IMR-90 (cell line): Measurements from ENCODE around the gene BATF. TPM values are rescaled to one million over a fixed set of nuclear protein-coding genes. Genes with fewer than 3 reads are reported as not detected.

Experiments
- ATAC-seq: fragments of 200-7000 bp; cut with Tn5 transposase; 2 replicates; pipeline ENCODE4 v1.9.1; 2020; ENCODE audit warnings: low read depth, mild to moderate bottlenecking, moderate library complexity
- BruUV-seq: library from RNA; stranded (reverse); fragments of 400-500 nt; replicated peaks from 2 replicates; lab custom pipeline; 2021; lab: Mats Ljungman, UMichigan
- CTCF ChIA-PET: fragments of 300-600 bp; formaldehyde crosslinking; extraction: SDS; loops from one replicate; lab custom pipeline; 2021; ENCODE audit warnings: antibody characterized with exemption; lab: Yijun Ruan, JAX
- POLR2A ChIA-PET: fragments of 300-600 bp; sonication (Branson Sonifier 250); formaldehyde crosslinking; loops from one replicate; lab custom pipeline; 2022; ENCODE audit warnings: antibody characterized with exemption; ENCODE audit not compliant: unreplicated experiment; lab: Charles Lee
- DNase-seq: peaks from one replicate; pipeline ENCODE4 v3.0.0; 2013
- H2AFZ ChIP-seq: replicated peaks from 2 replicates; pipeline ENCODE3; 2013; ENCODE audit warnings: low read length, mild to moderate bottlenecking; ENCODE audit not compliant: poor library complexity
- H2AK5ac ChIP-seq: 2 replicates; pipeline ENCODE4 v1.6.1; 2013; ENCODE audit warnings: low read depth, low read length, inconsistent platforms
- H2AK9ac ChIP-seq: replicated peaks from 2 replicates; pipeline ENCODE3; 2013; ENCODE audit warnings: mild to moderate bottlenecking, low read depth, low read length, moderate library complexity; ENCODE audit not compliant: poor library complexity
- H2BK120ac ChIP-seq: 2 replicates; pipeline ENCODE4 v1.6.1; 2013; ENCODE audit warnings: low read depth, low read length, inconsistent platforms
- H2BK15ac ChIP-seq: 3 replicates; pipeline ENCODE4 v1.6.1; 2013; ENCODE audit warnings: low read depth, low read length, inconsistent platforms
- H2BK20ac ChIP-seq: 2 replicates; pipeline ENCODE4 v1.6.1; 2013; ENCODE audit warnings: low read depth, mild to moderate bottlenecking, inconsistent platforms, low read length, moderate library complexity
- H2BK5ac ChIP-seq: 2 replicates; pipeline ENCODE4 v1.6.1; 2013; ENCODE audit warnings: mild to moderate bottlenecking, low read depth, low read length, inconsistent platforms; ENCODE audit not compliant: poor library complexity, severe bottlenecking
- H3K14ac ChIP-seq: replicated peaks from 2 replicates; pipeline ENCODE4 v1.6.1; 2013; ENCODE audit warnings: low read depth, low read length, inconsistent platforms
- H3K18ac ChIP-seq: 2 replicates; pipeline ENCODE4 v1.6.1; 2013; ENCODE audit warnings: low read depth, low read length, control low read depth
- H3K23ac ChIP-seq: 2 replicates; pipeline ENCODE4 v1.6.1; 2013; ENCODE audit warnings: low read depth, low read length, inconsistent platforms
- H3K27ac ChIP-seq: 2 replicates; pipeline ENCODE4 v1.5.1; 2013; ENCODE audit warnings: mild to moderate bottlenecking, control low read depth, low read length; ENCODE audit not compliant: insufficient read depth
- H3K27me3 ChIP-seq: 2 replicates; pipeline ENCODE4 v1.6.1; 2013; ENCODE audit warnings: low read length; ENCODE audit not compliant: control insufficient read depth, insufficient read depth
- H3K36me3 ChIP-seq: 2 replicates; pipeline ENCODE4 v1.6.1; 2013; ENCODE audit warnings: low read length, mixed read lengths; ENCODE audit not compliant: control insufficient read depth, insufficient read depth
- H3K4ac ChIP-seq: 2 replicates; pipeline ENCODE4 v1.6.1; 2013; ENCODE audit warnings: low read depth, low read length, inconsistent platforms
- H3K4me1 ChIP-seq: 2 replicates; pipeline ENCODE4 v1.6.1; 2013; ENCODE audit warnings: low read length, mixed read lengths; ENCODE audit not compliant: control insufficient read depth, insufficient read depth
- H3K4me2 ChIP-seq: 2 replicates; pipeline ENCODE4 v1.6.1; 2013; ENCODE audit warnings: low read depth, mild to moderate bottlenecking, control low read depth, low read length, moderate library complexity
- H3K4me3 ChIP-seq: 2 replicates; pipeline ENCODE4 v1.5.1; 2013; ENCODE audit warnings: low read depth, mild to moderate bottlenecking, control low read depth, low read length, moderate library complexity; ENCODE audit not compliant: insufficient read depth
- H3K56ac ChIP-seq: 2 replicates; pipeline ENCODE4 v1.6.1; 2013; ENCODE audit warnings: low read length, inconsistent platforms; ENCODE audit not compliant: insufficient read depth; ENCODE audit errors: extremely low read depth
- H3K79me1 ChIP-seq, 2 experiments: 2 replicates each; pipeline ENCODE4 v1.6.1; 2013; ENCODE audit warnings: low read length in 2 of 2, inconsistent platforms in 1 of 2, low read depth in 1 of 2
- H3K9ac ChIP-seq: 2 replicates; pipeline ENCODE4 v1.6.1; 2013; ENCODE audit warnings: low read depth, low read length, control low read depth
- H3K9me1 ChIP-seq: 2 replicates; pipeline ENCODE4 v1.6.1; 2013; ENCODE audit warnings: low read length, inconsistent platforms; ENCODE audit not compliant: insufficient read depth
- H3K9me3 ChIP-seq: 2 replicates; pipeline ENCODE4 v1.6.1; 2013; ENCODE audit warnings: low read length; ENCODE audit not compliant: control insufficient read depth, insufficient read depth
- H4K20me1 ChIP-seq: 2 replicates; pipeline ENCODE4 v1.6.1; 2013; ENCODE audit warnings: low read length, inconsistent platforms; ENCODE audit not compliant: insufficient read depth
- H4K5ac ChIP-seq: 2 replicates; pipeline ENCODE4 v1.6.1; 2013; ENCODE audit warnings: mild to moderate bottlenecking, low read depth, low read length, control low read depth
- H4K8ac ChIP-seq, 2 experiments: 2 replicates each; pipeline ENCODE4 v1.6.1; 2013; ENCODE audit warnings: low read depth in 2 of 2, low read length in 2 of 2, control low read depth in 1 of 2, inconsistent platforms in 1 of 2
- H4K91ac ChIP-seq: 2 replicates; pipeline ENCODE4 v1.6.1; 2013; ENCODE audit warnings: low read depth, low read length, inconsistent platforms; ENCODE audit not compliant: insufficient read depth
- BHLHE40 ChIP-seq: fragments of 150-350 bp; IDR thresholded peaks from 2 replicates; pipeline ENCODE4 v1.6.1; 2016; ENCODE audit warnings: mild to moderate bottlenecking, low read depth, low read length
- MAZ ChIP-seq: IDR thresholded peaks from 2 replicates; pipeline ENCODE4 v1.6.1; 2012; ENCODE audit warnings: low read depth, mild to moderate bottlenecking, low read length, improper control_type of control experiment, moderate library complexity, borderline replicate concordance
- dilution Hi-C: fragments of 300-500 bp; cut with HindIII; formaldehyde crosslinking; loops from one replicate; pipeline ENCODE4 v1.14.3; 2018; ENCODE audit warnings: low sequenced_read_pairs; ENCODE audit not compliant: unreplicated experiment
- in situ Hi-C: fragments of 300-500 bp; cut with MboI; formaldehyde crosslinking; loops from 3 replicates; pipeline ENCODE4 v1.14.3; 2019; ENCODE audit warnings: low sequenced_read_pairs, inconsistent platforms, mixed read lengths
- intact Hi-C: fragments of 100-400 bp; cut with micrococcal nuclease; formaldehyde crosslinking; loops from 2 replicates; pipeline ENCODE4 v1.10.0; 2022
- polyA plus RNA-seq, 3 experiments: library from polyadenylated mRNA; depleted of rRNA; stranded (reverse); fragments of >200 nt; gene quantifications; 2 replicates each; pipeline ENCODE4 v1.2.3, GENCODE V29; 2012; ENCODE audit warnings: low replicate concordance in 1 of 3
- total RNA-seq: library from RNA; depleted of rRNA; stranded (reverse); fragments of >200 nt; gene quantifications from 2 replicates; pipeline ENCODE4 v1.2.3, GENCODE V29; 2012

Gene BATF
- total and polyA plus RNA-seq, 2 of the 4 experiments (the other 2 are of a cell fraction) = not detected

DNA sequence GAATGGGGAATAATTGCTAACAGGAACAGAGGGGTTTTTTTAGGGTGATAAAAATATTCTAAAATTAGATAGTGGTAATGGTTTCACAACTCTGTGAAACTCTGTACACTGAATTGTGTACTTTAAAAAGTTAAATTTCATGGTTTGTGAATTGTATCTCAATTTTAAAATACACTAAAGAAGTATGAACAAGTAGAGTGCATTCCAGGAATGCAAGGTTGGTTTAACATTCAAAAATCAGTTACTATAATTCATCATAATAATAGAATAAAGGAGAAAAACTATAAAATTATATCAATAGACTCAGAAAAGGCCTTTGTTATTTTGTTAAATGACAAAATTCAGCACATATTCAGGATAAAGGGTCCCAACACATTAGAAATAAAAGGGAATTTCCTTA is 11.1 kb upstream of the BATF start:
- no TSS peak for BruUV-seq
- H3K56ac ChIP-seq = no peak overlapping the region
- H2AK5ac ChIP-seq = no peak overlapping the region
- peaks cover 4% of the 10 kb centered on the region for H3K9me3 ChIP-seq
- H4K5ac ChIP-seq = no peak overlapping the region
- H3K14ac ChIP-seq = no peak overlapping the region
- no peaks in the 10 kb centered on the region for H3K9me1 ChIP-seq
- peaks cover 11% of the 10 kb centered on the region for H3K27me3 ChIP-seq
- TF ChIP-seq BHLHE40 (no peak), MAZ (no peak)
- H2AK9ac ChIP-seq = no peak overlapping the region
- H4K8ac ChIP-seq = no peak overlapping the region
- H3K23ac ChIP-seq = no peak overlapping the region
- no peaks in the 10 kb centered on the region for H4K20me1 ChIP-seq
- no peak overlapping the region for H2BK20ac ChIP-seq
- H3K18ac ChIP-seq = no peak overlapping the region
- H4K91ac ChIP-seq = no peak overlapping the region
- no peak overlapping the region for H3K9ac ChIP-seq
- no peaks in the 10 kb centered on the region for H3K36me3 ChIP-seq
- ATAC-seq (no peak), DNase-seq (no peak)
- intact Hi-C loops (no loop called here), dilution Hi-C loops (no loop called here), in situ Hi-C loops (no loop called here)
- no peak overlapping the region for H3K4me3 ChIP-seq
- H2BK15ac ChIP-seq = no peak overlapping the region
- no peaks in the 10 kb centered on the region for H3K4me1 ChIP-seq
- POLR2A ChIA-PET = no interaction called here
- CTCF ChIA-PET = interaction anchor here (1.4 kb wide), 1 partner anchor 22 kb away, joined by 4 read pairs; no protein-coding TSS in a partner anchor
- no peak overlapping the region for H3K4me2 ChIP-seq
- H2BK5ac ChIP-seq = no peak overlapping the region
- no peak overlapping the region for H3K4ac ChIP-seq
- H3K79me1 ChIP-seq = no peaks in the 10 kb centered on the region
- H2AFZ ChIP-seq = no peak overlapping the region
- H2BK120ac ChIP-seq = no peak overlapping the region
- no peak overlapping the region for H3K27ac ChIP-seq
